Right atrium auricular region (tissue), 2 donors: ENCODE measurements around the gene RBM26. TPM values are rescaled to one million over a fixed set of nuclear protein-coding genes. Genes with fewer than 3 reads are reported as not detected.

Experiments used
- DNase-seq: peaks from one replicate; pipeline ENCODE4 v3.0.0-alpha.2; 2019; ENCODE audit warnings: low spot score
- H3K27ac ChIP-seq, 2 donors: fragments of 200-600 bp; sonication (generic); 1 replicate in 1 of 2; 2 replicates in 1 of 2; pipeline ENCODE4 v1.5.1; 2016 to 2019
- H3K27me3 ChIP-seq, 2 donors: fragments of 200-600 bp; sonication (generic); one replicate each; pipeline versions ENCODE4 v1.5.1 to v1.6.0; 2017 to 2019
- H3K36me3 ChIP-seq: fragments of 200-600 bp; sonication (generic); one replicate; pipeline ENCODE4 v1.5.1; 2016
- H3K4me1 ChIP-seq, 2 donors: fragments of 200-600 bp; sonication (generic); one replicate each; pipeline versions ENCODE4 v1.5.1 to v1.6.0; 2017 to 2019
- H3K4me3 ChIP-seq, 2 donors: fragments of 200-600 bp; sonication (generic); 1 replicate in 1 of 2; 2 replicates in 1 of 2; pipeline ENCODE4 v1.5.1; 2017 to 2019; ENCODE audit warnings: mild to moderate bottlenecking in 1 of 2, moderate library complexity in 1 of 2
- H3K9me3 ChIP-seq, 2 donors: fragments of 200-600 bp; sonication (generic); one replicate each; pipeline ENCODE4 v1.5.1; 2019
- total RNA-seq, 2 donors: library from RNA; depleted of rRNA; stranded (reverse); fragments of >200 nt; gene quantifications; one replicate each; pipeline ENCODE4 v1.1.0, GENCODE V29; 2016
- TF ChIP-seq, protein P1 (sequence below), 2 donors: fragments of 200-600 bp; sonication (generic); IDR thresholded peaks; one replicate each; pipeline ENCODE4 v1.5.1; 2019; ENCODE audit warnings: antibody characterized with exemption in 2 of 2

Gene RBM26
- total RNA-seq, 2 donors from 2014 or later = 19.0 to 19.1 TPM

DNA sequence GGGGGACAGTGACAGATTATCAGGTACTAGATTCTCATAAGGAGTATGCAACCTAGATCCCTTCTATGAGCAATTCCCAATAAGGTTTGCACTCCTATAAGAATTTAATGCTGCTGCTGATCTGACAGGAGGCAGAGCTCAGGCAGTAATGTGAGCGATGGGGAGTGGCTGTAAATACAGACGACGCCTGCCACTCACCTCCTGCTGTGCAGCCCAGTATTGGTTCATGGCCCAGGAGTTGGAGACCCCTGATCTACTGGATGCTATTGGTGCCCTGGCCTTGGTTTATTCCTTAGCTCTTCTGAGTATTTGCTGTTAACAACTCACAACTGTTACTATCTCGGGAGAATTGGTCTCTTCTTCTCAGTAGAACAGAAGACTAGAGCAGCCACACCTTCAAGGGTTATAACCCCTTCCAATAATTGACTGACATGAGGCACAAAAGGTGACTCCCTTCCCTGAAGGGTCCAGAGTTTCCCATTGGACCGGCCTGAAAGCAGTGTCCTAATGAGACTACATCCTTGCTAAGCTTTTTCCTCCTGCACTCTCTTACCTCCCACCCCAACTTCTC lies 35.0 kb upstream of the RBM26 start:
- H3K27ac ChIP-seq = no peak overlapping the region
- no peaks in the 10 kb centered on the region for H3K4me1 ChIP-seq
- H3K36me3 ChIP-seq = no peaks in the 10 kb centered on the region
- no peaks in the 10 kb centered on the region for H3K9me3 ChIP-seq
- TF ChIP-seq, protein P1, sequence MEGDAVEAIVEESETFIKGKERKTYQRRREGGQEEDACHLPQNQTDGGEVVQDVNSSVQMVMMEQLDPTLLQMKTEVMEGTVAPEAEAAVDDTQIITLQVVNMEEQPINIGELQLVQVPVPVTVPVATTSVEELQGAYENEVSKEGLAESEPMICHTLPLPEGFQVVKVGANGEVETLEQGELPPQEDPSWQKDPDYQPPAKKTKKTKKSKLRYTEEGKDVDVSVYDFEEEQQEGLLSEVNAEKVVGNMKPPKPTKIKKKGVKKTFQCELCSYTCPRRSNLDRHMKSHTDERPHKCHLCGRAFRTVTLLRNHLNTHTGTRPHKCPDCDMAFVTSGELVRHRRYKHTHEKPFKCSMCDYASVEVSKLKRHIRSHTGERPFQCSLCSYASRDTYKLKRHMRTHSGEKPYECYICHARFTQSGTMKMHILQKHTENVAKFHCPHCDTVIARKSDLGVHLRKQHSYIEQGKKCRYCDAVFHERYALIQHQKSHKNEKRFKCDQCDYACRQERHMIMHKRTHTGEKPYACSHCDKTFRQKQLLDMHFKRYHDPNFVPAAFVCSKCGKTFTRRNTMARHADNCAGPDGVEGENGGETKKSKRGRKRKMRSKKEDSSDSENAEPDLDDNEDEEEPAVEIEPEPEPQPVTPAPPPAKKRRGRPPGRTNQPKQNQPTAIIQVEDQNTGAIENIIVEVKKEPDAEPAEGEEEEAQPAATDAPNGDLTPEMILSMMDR (IDR thresholded peaks at IDR 0.05) = no peak
- H3K27me3 ChIP-seq = no peaks in the 10 kb centered on the region
- DNase-seq = no peak
- no peak overlapping the region for H3K4me3 ChIP-seq

DNA sequence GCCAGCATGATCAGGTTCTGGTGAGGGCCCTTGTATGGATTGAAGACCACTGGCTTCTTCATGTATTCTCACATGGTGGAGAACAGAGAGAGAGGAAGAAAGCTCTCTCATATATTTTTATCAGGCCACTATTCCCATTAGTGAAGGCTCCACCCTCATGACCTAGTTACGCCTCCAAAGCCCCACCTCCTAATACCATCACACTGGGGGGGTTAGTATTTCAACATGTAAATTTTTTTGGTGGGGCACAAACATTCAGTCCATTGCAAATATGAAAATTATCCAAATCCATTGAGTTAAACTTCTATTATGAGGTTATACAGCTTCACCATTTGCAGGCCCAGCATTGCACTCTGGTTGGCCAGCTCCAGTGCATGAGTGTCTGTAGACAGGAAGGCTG lies 33.2 kb upstream of the RBM26 start:
- no peaks in the 10 kb centered on the region for H3K27me3 ChIP-seq
- DNase-seq = no peak
- H3K36me3 ChIP-seq = no peaks in the 10 kb centered on the region
- no peaks in the 10 kb centered on the region for H3K4me1 ChIP-seq
- H3K27ac ChIP-seq = no peak overlapping the region
- no peaks in the 10 kb centered on the region for H3K9me3 ChIP-seq
- no peak overlapping the region for H3K4me3 ChIP-seq
- TF ChIP-seq, protein P1 (IDR thresholded peaks at IDR 0.05) = no peak

DNA sequence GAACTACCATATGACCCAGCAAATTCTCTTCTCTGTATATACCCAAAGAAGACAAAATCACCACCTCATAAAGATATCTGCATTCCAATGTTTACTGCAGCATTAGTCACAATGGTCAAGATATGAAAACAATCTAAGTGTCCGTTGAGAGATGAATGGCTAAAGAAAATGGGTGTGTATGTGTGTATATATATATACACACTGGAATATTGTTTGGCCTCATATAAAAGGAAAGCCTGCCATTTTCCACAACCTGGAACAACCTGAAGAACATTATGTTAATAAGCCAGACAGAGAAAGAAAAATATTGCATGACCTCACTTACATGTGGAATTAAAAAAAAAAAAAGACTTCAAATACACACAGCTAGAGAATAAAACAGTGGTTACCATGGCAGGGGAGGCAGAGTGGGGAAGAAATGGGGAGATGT lies 29.5 kb upstream of the RBM26 start:
- no peak for DNase-seq
- TF ChIP-seq, protein P1 (IDR thresholded peaks at IDR 0.05) = no peak
- Histone ChIP-seq H3K27me3 (no peaks in the 10 kb centered on the region), H3K36me3 (no peaks in the 10 kb centered on the region), H3K4me1 (no peaks in the 10 kb centered on the region), H3K27ac (no peak overlapping the region), H3K9me3 (no peaks in the 10 kb centered on the region), H3K4me3 (no peak overlapping the region)

DNA sequence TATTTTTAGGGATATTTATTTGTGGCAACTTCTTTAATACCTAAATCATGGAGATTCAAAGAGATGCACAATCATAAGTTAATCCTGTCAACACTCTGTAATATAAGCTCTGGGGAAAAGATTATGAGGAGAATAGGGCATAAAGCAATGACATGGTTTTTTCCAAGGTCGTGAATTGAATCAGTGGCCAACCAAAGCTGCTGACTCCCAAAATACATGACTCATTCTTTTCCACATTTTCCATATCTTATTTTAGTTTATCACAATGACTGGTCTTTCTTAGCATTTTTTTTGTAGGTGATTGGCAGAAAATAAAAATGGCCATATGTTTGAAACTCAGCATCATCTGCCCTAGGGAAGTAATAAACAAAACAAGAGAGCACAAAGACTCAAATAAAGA lies 28.5 kb upstream of the RBM26 start:
- Histone ChIP-seq H3K4me3 (no peak overlapping the region), H3K36me3 (no peaks in the 10 kb centered on the region), H3K27me3 (no peaks in the 10 kb centered on the region), H3K27ac (no peak overlapping the region), H3K9me3 (no peaks in the 10 kb centered on the region), H3K4me1 (no peaks in the 10 kb centered on the region)
- DNase-seq = no peak
- TF ChIP-seq, protein P1 (IDR thresholded peaks at IDR 0.05) = no peak

DNA sequence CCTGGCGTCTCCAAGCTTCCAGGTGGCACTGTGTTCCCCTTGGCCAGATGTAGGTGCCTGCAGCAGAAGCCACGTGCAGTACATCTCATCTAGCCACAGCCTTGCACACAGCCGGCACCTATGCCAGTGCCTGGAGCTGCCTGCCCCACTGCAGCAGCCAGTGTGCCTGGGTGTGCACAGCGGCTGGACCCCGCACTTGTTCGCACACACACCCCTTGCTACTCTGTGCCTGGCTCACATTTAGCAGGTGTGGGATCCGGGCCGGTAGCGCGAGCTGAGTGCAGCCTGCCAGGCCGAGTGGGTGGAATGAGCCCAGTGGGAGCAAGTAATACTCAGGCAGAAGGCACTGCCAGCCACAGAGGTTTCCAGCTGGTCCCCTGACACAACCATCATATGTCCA lies 26.9 kb upstream of the RBM26 start:
- Histone ChIP-seq H3K9me3 (no peaks in the 10 kb centered on the region), H3K27me3 (no peaks in the 10 kb centered on the region), H3K36me3 (no peaks in the 10 kb centered on the region), H3K27ac (no peak overlapping the region), H3K4me1 (no peaks in the 10 kb centered on the region), H3K4me3 (no peak overlapping the region)
- no peak for DNase-seq
- TF ChIP-seq, protein P1 (IDR thresholded peaks at IDR 0.05) = no peak

DNA sequence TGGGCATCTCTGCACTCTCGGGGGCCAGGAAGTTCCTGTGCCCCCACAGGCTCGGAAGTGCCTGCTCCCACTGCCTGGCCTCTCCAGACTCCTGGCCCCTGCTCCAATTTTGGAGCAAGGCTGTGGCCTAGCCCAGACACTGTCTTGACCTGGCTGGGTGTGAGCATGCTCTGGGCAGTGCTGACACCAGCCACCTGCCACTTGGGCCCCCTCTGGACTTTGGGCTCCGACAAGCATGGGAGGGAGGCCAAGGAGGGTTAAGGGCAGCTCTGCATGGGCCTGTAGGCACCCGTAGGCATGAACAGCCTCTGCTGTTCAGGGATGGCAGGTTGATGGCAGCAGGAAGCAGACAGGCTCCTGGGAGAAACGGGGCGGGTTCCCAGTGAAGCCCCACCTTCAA lies 26.0 kb upstream of the RBM26 start:
- H3K27ac ChIP-seq = no peak overlapping the region
- H3K36me3 ChIP-seq = no peaks in the 10 kb centered on the region
- H3K27me3 ChIP-seq = no peaks in the 10 kb centered on the region
- no peaks in the 10 kb centered on the region for H3K4me1 ChIP-seq
- H3K4me3 ChIP-seq = no peak overlapping the region
- DNase-seq = no peak
- H3K9me3 ChIP-seq = no peaks in the 10 kb centered on the region
- TF ChIP-seq, protein P1 (IDR thresholded peaks at IDR 0.05) = no peak
